Posterior cingulate gyrus (tissue), 11 donors: ENCODE data around the gene LIPC.

Experiments
- DNase-seq, 10 donors: peaks; one replicate each; pipeline versions ENCODE4 v3.0.0 to v3.0.0-alpha.2; 2020 to 2021; ENCODE audit warnings: mixed read lengths in 3 of 10
- intact Hi-C: fragments of 100-400 bp; cut with DNase I; formaldehyde crosslinking; loops from one replicate; pipeline ENCODE4 v1.15.1; 2023

Gene LIPC

GRCh38 chr15:58566029-58566428 is 134.2 kb downstream of the LIPC start:
- DNase-seq = no peak
- intact Hi-C loops = no loop called here

GRCh38 chr15:58568157-58568571 is 136.4 kb downstream of the LIPC start:
- intact Hi-C loops = no loop called here
- DNase-seq = no peak

- no peak for DNase-seq
- intact Hi-C loops = no loop called here
Observed at GRCh38 chr15:58569455-58569854, 137.7 kb downstream of the LIPC start.

- intact Hi-C loops = no loop called here
Observed at GRCh38 chr15:58571491-58571890, 139.7 kb downstream of the LIPC start.

GRCh38 chr15:58572521-58572920 is 140.7 kb downstream of the LIPC start:
- DNase-seq = no peak
- intact Hi-C loops = no loop called here

More at GRCh38 chr15:58571491-58571890, 139.7 kb downstream of the LIPC start:
- no peak for DNase-seq

- no peak for DNase-seq
- intact Hi-C loops = no loop called here
Observed at GRCh38 chr15:58573270-58573669, 141.5 kb downstream of the LIPC start.

- no peak for DNase-seq
- intact Hi-C loops = no loop called here
Observed at GRCh38 chr15:58574631-58575030, 142.8 kb downstream of the LIPC start.

GRCh38 chr15:58575045-58575786 is 143.4 kb downstream of the LIPC start:
- no peak for DNase-seq
- intact Hi-C loops = no loop called here

GRCh38 chr15:58576657-58577056 is 144.9 kb downstream of the LIPC start:
- DNase-seq = no peak
- intact Hi-C loops = no loop called here

GRCh38 chr15:58582160-58582559 is 150.4 kb downstream of the LIPC start:
- intact Hi-C loops = no loop called here

GRCh38 chr15:58583171-58583908 is 151.5 kb downstream of the LIPC start:
- DNase-seq = no peak

More at GRCh38 chr15:58582160-58582559, 150.4 kb downstream of the LIPC start:
- no peak for DNase-seq

GRCh38 chr15:58584789-58585461 is 153.1 kb downstream of the LIPC start:
- no peak for DNase-seq
- intact Hi-C loops = no loop called here

More at GRCh38 chr15:58583171-58583908, 151.5 kb downstream of the LIPC start:
- intact Hi-C loops = no loop called here

GRCh38 chr15:58585693-58586443 is 154.1 kb downstream of the LIPC start:
- intact Hi-C loops = no loop called here

GRCh38 chr15:58587486-58587885 is 155.7 kb downstream of the LIPC start:
- DNase-seq = no peak
- intact Hi-C loops = no loop called here

More at GRCh38 chr15:58585693-58586443, 154.1 kb downstream of the LIPC start:
- no peak for DNase-seq

GRCh38 chr15:58588096-58588495 is 156.3 kb downstream of the LIPC start:
- intact Hi-C loops = no loop called here
- no peak for DNase-seq

- intact Hi-C loops = no loop called here
- no peak for DNase-seq
Observed at GRCh38 chr15:58589047-58589446, 157.3 kb downstream of the LIPC start.

- no peak for DNase-seq
- intact Hi-C loops = no loop called here
Observed at GRCh38 chr15:58590236-58590635, 158.4 kb downstream of the LIPC start.

- intact Hi-C loops = no loop called here
- no peak for DNase-seq
Observed at GRCh38 chr15:58590926-58591325, 159.1 kb downstream of the LIPC start.

GRCh38 chr15:58593870-58594269 is 162.1 kb downstream of the LIPC start:
- DNase-seq = no peak
- intact Hi-C loops = no loop called here

- no peak for DNase-seq
- intact Hi-C loops = no loop called here
Observed at GRCh38 chr15:58594898-58595297, 163.1 kb downstream of the LIPC start.
